HCT116 (cell line): ENCODE results near the gene UBE2D1. TPM values are rescaled to one million over a fixed set of nuclear protein-coding genes. Genes with fewer than 3 reads are reported as not detected.

Source experiments
- ATAC-seq: fragments of 200-7000 bp; cut with Tn5 transposase; 2 replicates; pipeline ENCODE4 v1.9.1; 2020; ENCODE audit warnings: mild to moderate bottlenecking, moderate library complexity
- BruUV-seq: library from RNA; stranded (reverse); fragments of 400-500 nt; replicated peaks from 2 replicates; lab custom pipeline; 2021; lab: Mats Ljungman, UMichigan
- CTCF ChIA-PET: fragments of 300-600 bp; sonication (Branson Sonifier 250); formaldehyde crosslinking; loops from one replicate; lab custom pipeline; 2021; ENCODE audit warnings: antibody characterized with exemption; lab: Charles Lee
- POLR2A ChIA-PET: fragments of 300-600, 350-600 bp; sonication (Branson Sonifier 250); formaldehyde crosslinking; loops from one replicate; lab custom pipeline; 2021; ENCODE audit warnings: antibody characterized with exemption; lab: Charles Lee
- RAD21 ChIA-PET, 2 experiments: fragments of 300-600 bp; sonication (Branson Sonifier 250); formaldehyde crosslinking; loops; one replicate each; lab custom pipeline; 2023; ENCODE audit warnings: low total read pairs in 2 of 2; ENCODE audit not compliant: uncharacterized antibody in 2 of 2, unreplicated experiment in 2 of 2, low non-redundant PET in 1 of 2; lab: Charles Lee
- DNase-seq: peaks from one replicate; pipeline ENCODE4 v3.0.0-alpha.2; 2010; ENCODE audit warnings: low read depth, low spot score
- H2AFZ ChIP-seq: fragments of 200-600 bp; shearing (Covaris generic), sonication (generic); 2 replicates; pipeline ENCODE4 v1.6.1; 2017; ENCODE audit warnings: low read depth, mixed run types, mixed read lengths, antibody characterized with exemption, low read length; ENCODE audit not compliant: poor library complexity, severe bottlenecking
- H3K27ac ChIP-seq: 2 replicates; pipeline ENCODE4 v1.5.1; 2012; ENCODE audit warnings: low read depth, low read length
- H3K27me3 ChIP-seq: fragments of 200-600 bp; sonication (generic); 2 replicates; pipeline ENCODE4 v1.6.1; 2016; ENCODE audit warnings: mixed run types, low read length, mixed read lengths; ENCODE audit not compliant: insufficient read depth
- H3K36me3 ChIP-seq, 2 experiments: fragments of 200-500 bp in 1 of 2; fragments of 200-600 bp in 1 of 2; sonication (Bioruptor generic) in 1 of 2; sonication (generic) in 1 of 2; 2 replicates each; pipeline versions ENCODE4 v1.5.1 to v1.6.1; 2014 to 2016; ENCODE audit warnings: low read length in 2 of 2, inconsistent platforms in 1 of 2, mixed read lengths in 1 of 2, mixed run types in 1 of 2; ENCODE audit not compliant: insufficient read depth in 2 of 2, control insufficient read depth in 1 of 2
- H3K4me1 ChIP-seq, 2 experiments: fragments of 200-600 bp in 1 of 2; sonication (generic) in 1 of 2; 2 replicates each; pipeline versions ENCODE4 v1.5.1 to v1.6.1; 2012 to 2017; ENCODE audit warnings: low read length in 2 of 2, inconsistent platforms in 1 of 2, mild to moderate bottlenecking in 1 of 2, mixed read lengths in 1 of 2, mixed run types in 1 of 2, moderate library complexity in 1 of 2; ENCODE audit not compliant: insufficient read depth in 2 of 2, control insufficient read depth in 1 of 2
- H3K4me2 ChIP-seq: fragments of 200-600 bp; sonication (generic); 2 replicates; pipeline ENCODE4 v1.6.1; 2017; ENCODE audit warnings: mixed run types, low read length, mixed read lengths
- H3K4me3 ChIP-seq, 2 experiments: fragments of 200-600 bp in 1 of 2; sonication (generic) in 1 of 2; replicated peaks in 1 of 2; 2 replicates each; pipeline ENCODE4 v1.5.1; 2011 to 2016; ENCODE audit warnings: low read length in 2 of 2, control low read depth in 1 of 2, low read depth in 1 of 2, mild to moderate bottlenecking in 1 of 2, mixed read lengths in 1 of 2, mixed run types in 1 of 2
- H3K79me2 ChIP-seq: fragments of 200-600 bp; sonication (generic); 2 replicates; pipeline ENCODE4 v1.6.1; 2017; ENCODE audit warnings: mild to moderate bottlenecking, mixed run types, low read length, moderate library complexity, mixed read lengths; ENCODE audit not compliant: insufficient read depth
- H3K9ac ChIP-seq: fragments of 200-600 bp; sonication (generic); 2 replicates; pipeline ENCODE4 v1.6.1; 2016; ENCODE audit warnings: low read length, mixed read lengths
- H3K9me2 ChIP-seq: fragments of 200-600 bp; sonication (generic), shearing (Covaris generic); 2 replicates; pipeline ENCODE4 v1.6.1; 2017; ENCODE audit warnings: mixed run types, mild to moderate bottlenecking, moderate library complexity; ENCODE audit not compliant: insufficient read depth
- H3K9me3 ChIP-seq, 2 experiments: fragments of 200-500 bp in 1 of 2; fragments of 200-600 bp in 1 of 2; sonication (Bioruptor generic) in 1 of 2; sonication (generic) in 1 of 2; 2 replicates each; pipeline ENCODE4 v1.6.1; 2014 to 2017; ENCODE audit warnings: low read length in 2 of 2, mixed read lengths in 2 of 2, inconsistent platforms in 1 of 2, low read depth in 1 of 2, mild to moderate bottlenecking in 1 of 2, mixed run types in 1 of 2, moderate library complexity in 1 of 2; ENCODE audit not compliant: control insufficient read depth in 1 of 2, insufficient read depth in 1 of 2
- H4K20me1 ChIP-seq: fragments of 200-600 bp; sonication (generic), shearing (Covaris generic); 2 replicates; pipeline ENCODE4 v1.6.1; 2017; ENCODE audit warnings: mixed run types, mild to moderate bottlenecking, moderate library complexity; ENCODE audit not compliant: insufficient read depth
- CBX3 ChIP-seq: IDR thresholded peaks from 2 replicates; pipeline ENCODE4 v1.6.1; 2012; ENCODE audit warnings: low read depth
- CEBPB ChIP-seq: IDR thresholded peaks from 2 replicates; pipeline ENCODE4 v1.6.1; 2012; ENCODE audit warnings: low read depth
- EGR1 ChIP-seq: IDR thresholded peaks from 2 replicates; pipeline ENCODE4 v1.6.1; 2012; ENCODE audit warnings: low read depth
- EZH2 ChIP-seq: fragments of 200-600 bp; sonication (generic); IDR thresholded peaks from 2 replicates; pipeline ENCODE4 v1.6.1; 2017; ENCODE audit warnings: antibody characterized with exemption, mixed run types
- EZH2phosphoT487 ChIP-seq: fragments of 200-600 bp; IDR thresholded peaks from 2 replicates; pipeline ENCODE4 v1.6.1; 2018; ENCODE audit warnings: antibody characterized with exemption, borderline replicate concordance
- JUND ChIP-seq: IDR thresholded peaks from 2 replicates; pipeline ENCODE4 v1.6.1; 2012
- MAX ChIP-seq: IDR thresholded peaks from 2 replicates; pipeline ENCODE4 v1.6.1; 2012
- POLR2AphosphoS5 ChIP-seq: IDR thresholded peaks from 2 replicates; pipeline ENCODE4 v1.6.1; 2011; ENCODE audit warnings: mild to moderate bottlenecking, low read depth, low read length, moderate library complexity
- RAD21 ChIP-seq: IDR thresholded peaks from 2 replicates; pipeline ENCODE4 v1.6.1; 2012; ENCODE audit warnings: low read depth, mild to moderate bottlenecking
- REST ChIP-seq: IDR thresholded peaks from 2 replicates; pipeline ENCODE4 v1.6.1; 2012; ENCODE audit warnings: low read depth
- SRF ChIP-seq: IDR thresholded peaks from 2 replicates; pipeline ENCODE4 v1.6.1; 2012; ENCODE audit warnings: low read depth
- TCF7L2 ChIP-seq: IDR thresholded peaks from 2 replicates; pipeline ENCODE4 v1.7.0; 2011; ENCODE audit warnings: borderline replicate concordance, inconsistent platforms; ENCODE audit not compliant: insufficient read depth, insufficient read length; ENCODE audit errors: extremely low read depth
- ZFX ChIP-seq: fragments of 450-650 bp; IDR thresholded peaks from 2 replicates; pipeline ENCODE4 v1.6.1; 2017
- intact Hi-C: fragments of 100-400 bp; cut with micrococcal nuclease; formaldehyde crosslinking; loops from 2 replicates; pipeline ENCODE4 v1.10.0; 2022
- total RNA-seq: library from RNA; stranded (reverse); gene quantifications from one replicate; pipeline ENCODE4 v1.2.1, GENCODE V29; 2021; ENCODE audit not compliant: unreplicated experiment

Gene UBE2D1
- total RNA-seq, 1 experiment from 2014 or later: 15.5 TPM

GRCh38 chr10:58372607-58373441 lies 38.0 kb downstream of the UBE2D1 start:
- no peak overlapping the region for H3K9ac ChIP-seq
- BruUV-seq: no TSS peak
- no peaks in the 10 kb centered on the region for H3K9me3 ChIP-seq
- no peak for DNase-seq
- H3K27me3 ChIP-seq: no peaks in the 10 kb centered on the region
- peaks cover 0 to 6% of the 10 kb centered on the region in 2 experiments; a peak in 1 of 4 replicates for H3K4me1 ChIP-seq
- H4K20me1 ChIP-seq: no peaks in the 10 kb centered on the region
- no peaks in the 10 kb centered on the region for H3K79me2 ChIP-seq
- H2AFZ ChIP-seq: no peak overlapping the region
- TF ChIP-seq MAX: no peak
- no peak for TF ChIP-seq SRF
- no peak for TF ChIP-seq EGR1
- no peak for TF ChIP-seq ZFX
- no peak for TF ChIP-seq TCF7L2
- TF ChIP-seq CBX3: no peak
- no peak for TF ChIP-seq EZH2phosphoT487
- TF ChIP-seq POLR2AphosphoS5: no peak
- TF ChIP-seq JUND: no peak
- TF ChIP-seq EZH2: no peak
- no peak for TF ChIP-seq REST
- no peak for TF ChIP-seq CEBPB
- TF ChIP-seq RAD21: no peak
- no peaks in the 10 kb centered on the region for H3K36me3 ChIP-seq
- H3K9me2 ChIP-seq: no peaks in the 10 kb centered on the region
- no peak overlapping the region for H3K27ac ChIP-seq
- CTCF ChIA-PET: no interaction called here
- no peak overlapping the region for H3K4me3 ChIP-seq
- POLR2A ChIA-PET: no interaction called here
- intact Hi-C loops: no loop called here
- RAD21 ChIA-PET: no interaction called here
- no peak for ATAC-seq
- H3K4me2 ChIP-seq: no peak overlapping the region
